A549 treated with Mapracorat at 1 μM for 4 hours (cell line): ENCODE data around the gene TSHB. TPM values are rescaled to one million over a fixed set of nuclear protein-coding genes. Genes with fewer than 3 reads are reported as not detected.

Source experiments
- total RNA-seq: library from RNA; stranded (reverse); fragments of 200-300 nt; extraction: Qiagen RNA extraction; gene quantifications from 5 replicates; pipeline ENCODE4 v1.2.3, GENCODE V29; 2022

TSHB gene
- not detected in 5 replicates for total RNA-seq

GRCh38 chr1:115029526-115029925 is at the start of gene TSHB:
TSS of gene TSHB (plus strand) at chr1:115029826. CDS start at chr1:115033363, 3,537 bp downstream.

Other genes with a start within 250 kb of the TSHB start
- 12.1 to 19.6 TPM (median 17.1 TPM) in 5 replicates for gene SIKE1, start 249.1 kb upstream of the TSHB start, total RNA-seq
- gene SYCP1, start 175.0 kb upstream of the TSHB start, total RNA-seq: not detected in 5 replicates
- gene TSPAN2, start 59.7 kb downstream of the TSHB start, total RNA-seq: 0.94 to 1.5 TPM (median 1.1 TPM) in 5 replicates